Upper lobe of left lung (tissue), 6 donors: ENCODE measurements around the gene ITM2C. TPM values are rescaled to one million over a fixed set of nuclear protein-coding genes. Genes with fewer than 3 reads are reported as not detected.

Experiments
- ATAC-seq, 2 donors: fragments of 200-7000 bp; cut with Tn5 transposase; one replicate each; pipeline ENCODE4 v1.9.1; 2022; ENCODE audit warnings: mild to moderate bottlenecking in 2 of 2, moderate library complexity in 2 of 2; ENCODE audit not compliant: low FRiP score in 2 of 2
- DNase-seq, 2 donors: peaks; one replicate each; pipeline ENCODE4 v3.0.0-alpha.2; 2019 to 2020
- H3K27ac ChIP-seq, 4 donors: fragments of 200-600 bp; sonication (generic); one replicate each; pipeline ENCODE4 v1.5.1; 2016 to 2019
- H3K27me3 ChIP-seq, 4 donors: fragments of 200-600 bp; sonication (generic); one replicate each; pipeline ENCODE4 v1.5.1; 2017 to 2019
- H3K36me3 ChIP-seq, 4 donors: fragments of 200-600 bp; sonication (generic); one replicate each; pipeline ENCODE4 v1.5.1; 2016 to 2019
- H3K4me1 ChIP-seq, 4 donors: fragments of 200-600 bp; sonication (generic); one replicate each; pipeline ENCODE4 v1.5.1; 2018 to 2019
- H3K4me3 ChIP-seq, 4 donors: fragments of 200-600 bp; sonication (generic); one replicate each; pipeline ENCODE4 v1.5.1; 2017 to 2019; ENCODE audit warnings: mild to moderate bottlenecking in 2 of 4, moderate library complexity in 1 of 4
- H3K9me3 ChIP-seq, 4 donors: fragments of 200-600 bp; sonication (generic); one replicate each; pipeline ENCODE4 v1.5.1; 2018 to 2019
- CTCF ChIP-seq, 6 experiments: fragments of 450-650 bp in 4 of 6; fragments of 200-600 bp in 2 of 6; sonication (generic) in 2 of 6; IDR thresholded peaks; one replicate each; pipeline ENCODE4 v1.5.1; 2016 to 2019; ENCODE audit warnings: antibody characterized with exemption in 6 of 6
- EP300 ChIP-seq, 4 donors: sonication (generic); formaldehyde crosslinking; IDR thresholded peaks; one replicate each; pipeline ENCODE4 v1.5.1; 2017; ENCODE audit warnings: antibody characterized with exemption in 4 of 4, control low read depth in 2 of 4
- POLR2A ChIP-seq, 4 donors: fragments of 450-650 bp; IDR thresholded peaks; one replicate each; pipeline ENCODE4 v1.5.1; 2016 to 2017; ENCODE audit warnings: antibody characterized with exemption in 4 of 4, mild to moderate bottlenecking in 2 of 4
- POLR2AphosphoS5 ChIP-seq, 2 donors: sonication (generic); formaldehyde crosslinking; IDR thresholded peaks; one replicate each; pipeline ENCODE4 v1.5.1; 2017; ENCODE audit warnings: antibody characterized with exemption in 2 of 2
- WGBS, 2 donors: methylation state at CpG; one replicate each; pipeline ENCODE4 v1.1.5; 2017 to 2018; 5-methylcytosine and 5-hydroxymethylcytosine counted together
- total RNA-seq, 6 donors: library from RNA; depleted of rRNA in 4 of 6; stranded (reverse); fragments of >200 nt in 4 of 6; gene quantifications; one replicate each; pipeline versions ENCODE4 v1.1.0 to v1.2.1, GENCODE V29; 2016 to 2021
- donor health status: DM: no; HTN: no; CAD: no; lungs with moderate emphysema.
- donor health status: DM: no; HTN: yes; CAD: no; lungs with severe emphysema.

The ITM2C gene
- total RNA-seq, 6 donors from 2014 or later = 19.9 to 40.4 (median 25.6) TPM

- WGBS, 2 donors = 91 to 95% methylated on average over 3 to 7 of the region's 7 CpGs
- TF ChIP-seq CTCF (IDR thresholded peaks at IDR 0.05) (no peak), EP300 (IDR thresholded peaks at IDR 0.05) (no peak), POLR2A (IDR thresholded peaks at IDR 0.05) (no peak), POLR2AphosphoS5 (IDR thresholded peaks at IDR 0.05) (no peak)
- H3K27ac ChIP-seq = no peak overlapping the region
- H3K36me3 ChIP-seq = no peaks in the 10 kb centered on the region
- no peak overlapping the region for H3K4me3 ChIP-seq
- no peaks in the 10 kb centered on the region for H3K9me3 ChIP-seq
- peaks cover 7 to 12% (median 10%) of the 10 kb centered on the region in 4 donors for H3K4me1 ChIP-seq
- peaks cover 0 to 13% (median 11%) of the 10 kb centered on the region in 4 donors for H3K27me3 ChIP-seq
- ATAC-seq (peak; percentile 16 to 38), DNase-seq (no peak)
Measured at GRCh38 chr2:230829959-230830358, 34.8 kb upstream of the ITM2C start.

- H3K27ac ChIP-seq = no peak overlapping the region
- TF ChIP-seq POLR2A (IDR thresholded peaks at IDR 0.05) (no peak), CTCF (IDR thresholded peaks at IDR 0.05) (no peak), EP300 (IDR thresholded peaks at IDR 0.05) (no peak), POLR2AphosphoS5 (IDR thresholded peaks at IDR 0.05) (no peak)
- ATAC-seq = no peak
- peaks cover 7 to 12% (median 10%) of the 10 kb centered on the region in 4 donors for H3K4me1 ChIP-seq
- no peak overlapping the region for H3K4me3 ChIP-seq
- no peak for DNase-seq
- no peaks in the 10 kb centered on the region for H3K9me3 ChIP-seq
- whole genome bisulfite sequencing, 2 donors = 85 to 93% methylated on average over 7 of the region's 7 CpGs
- peaks cover 0 to 13% (median 11%) of the 10 kb centered on the region in 4 donors for H3K27me3 ChIP-seq
- H3K36me3 ChIP-seq = no peaks in the 10 kb centered on the region
Measured at GRCh38 chr2:230830428-230830827, 34.3 kb upstream of the ITM2C start.

- no peaks in the 10 kb centered on the region for H3K27me3 ChIP-seq
- WGBS, 2 donors = 38 to 40% methylated on average over 2 of the region's 2 CpGs
- H3K4me1 ChIP-seq = no peaks in the 10 kb centered on the region
- H3K27ac ChIP-seq = no peak overlapping the region
- no peaks in the 10 kb centered on the region for H3K36me3 ChIP-seq
- H3K9me3 ChIP-seq = peaks cover 0 to 7% (median 3%) of the 10 kb centered on the region in 4 donors
- ATAC-seq (no peak), DNase-seq (no peak)
- no peak for TF ChIP-seq CTCF (IDR thresholded peaks at IDR 0.05)
- TF ChIP-seq POLR2A (IDR thresholded peaks at IDR 0.05) = no peak
- no peak for TF ChIP-seq POLR2AphosphoS5 (IDR thresholded peaks at IDR 0.05)
- no peak for TF ChIP-seq EP300 (IDR thresholded peaks at IDR 0.05)
- no peak overlapping the region for H3K4me3 ChIP-seq
Measured at GRCh38 chr2:230840301-230840700, 24.4 kb upstream of the ITM2C start.

GRCh38 chr2:230842473-230842872 lies 22.3 kb upstream of the ITM2C start:
- Histone ChIP-seq H3K9me3 (peaks cover 0 to 7% (median 3%) of the 10 kb centered on the region in 4 donors), H3K4me1 (no peaks in the 10 kb centered on the region), H3K27ac (no peak overlapping the region), H3K4me3 (no peak overlapping the region), H3K36me3 (no peaks in the 10 kb centered on the region), H3K27me3 (no peaks in the 10 kb centered on the region)
- TF ChIP-seq POLR2AphosphoS5 (IDR thresholded peaks at IDR 0.05) (no peak), EP300 (IDR thresholded peaks at IDR 0.05) (no peak)
- 61 to 82% methylated on average over 6 of the region's 6 CpGs for WGBS, 2 donors
- no peak for DNase-seq
- no peak for ATAC-seq

- H3K4me3 ChIP-seq = no peak overlapping the region
- H3K36me3 ChIP-seq = no peaks in the 10 kb centered on the region
- WGBS, 2 donors = 76% methylated on average over 4 of the region's 4 CpGs
- DNase-seq (no peak), ATAC-seq (no peak)
- no peaks in the 10 kb centered on the region for H3K27me3 ChIP-seq
- peaks cover 0 to 7% (median 3%) of the 10 kb centered on the region in 4 donors for H3K9me3 ChIP-seq
- H3K4me1 ChIP-seq = peaks cover 0 to 5% (median 2%) of the 10 kb centered on the region in 4 donors
- no peak for TF ChIP-seq POLR2AphosphoS5 (IDR thresholded peaks at IDR 0.05)
- no peak for TF ChIP-seq EP300 (IDR thresholded peaks at IDR 0.05)
- TF ChIP-seq CTCF (IDR thresholded peaks at IDR 0.05) = no peak
- TF ChIP-seq POLR2A (IDR thresholded peaks at IDR 0.05) = no peak
- H3K27ac ChIP-seq = no peak overlapping the region
Measured at GRCh38 chr2:230843132-230843531, 21.6 kb upstream of the ITM2C start.
